A549 treated with AZD9567 at 1 μM for 4 hours (cell line): ENCODE measurements around the gene MCUR1. TPM values are rescaled to one million over a fixed set of nuclear protein-coding genes. Genes with fewer than 3 reads are reported as not detected.

Source experiments
- total RNA-seq: library from RNA; stranded (reverse); fragments of 200-300 nt; extraction: Qiagen RNA extraction; gene quantifications from 5 replicates; pipeline ENCODE4 v1.2.3, GENCODE V29; 2022; ENCODE audit not compliant: insufficient read depth

Gene MCUR1
- 9.9 to 15.1 TPM (median 14.2 TPM) in 5 replicates for total RNA-seq

GRCh38 chr6:13814176-13814937 is at the start of gene MCUR1:
Gene MCUR1, minus strand, starts transcription at chr6:13814557. Its CDS starts 128 bp downstream, at chr6:13814429.

Other genes starting within 250 kb of the MCUR1 start
- gene SIRT5, start 240.0 kb downstream of the MCUR1 start, total RNA-seq, result 3.3 to 8.8 TPM (median 3.5 TPM) in 5 replicates
- 66.8 to 72.0 TPM (median 68.0 TPM) in 5 replicates for gene NOL7, start 199.2 kb downstream of the MCUR1 start, total RNA-seq
- gene RANBP9, start 102.7 kb downstream of the MCUR1 start, total RNA-seq, result 12.0 to 25.0 TPM (median 13.7 TPM) in 5 replicates
- 1.2 to 3.0 TPM (median 2.5 TPM) in 5 replicates for gene RNF182, start 110.4 kb upstream of the MCUR1 start, total RNA-seq